ENCODE results near the gene TEX47. TPM values are rescaled to one million over a fixed set of nuclear protein-coding genes. Genes with fewer than 3 reads are reported as not detected.

TEX47 gene
- total RNA-seq, 1 experiment from 2014 or later = not detected

DNA sequence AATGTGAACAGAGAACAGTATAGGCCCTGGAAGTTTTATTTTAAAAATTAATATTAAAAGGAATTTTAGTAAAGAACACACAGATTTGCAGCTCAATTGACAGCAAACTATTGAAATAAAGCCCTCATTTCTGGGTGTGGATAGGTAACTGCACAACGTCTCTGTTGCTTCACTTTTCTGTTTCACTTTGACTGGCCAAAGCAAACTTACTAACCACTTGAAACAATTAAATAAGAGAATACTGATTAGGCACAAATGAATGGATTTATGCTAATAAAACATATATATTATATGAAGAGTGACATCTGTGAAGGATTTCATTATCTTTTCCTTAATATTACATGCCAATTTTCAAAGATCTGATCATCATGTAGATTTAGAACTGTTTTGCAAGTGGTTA is 24.1 kb downstream of the TEX47 start:
- DNase-seq (ENCODE audit: low spot score) (no peak), ATAC-seq (no peak)
- no peak for TF ChIP-seq MYBL2 (CRISPR knock-in tag; IDR thresholded peaks at IDR 0.05)
- TF ChIP-seq ZBTB21 (CRISPR knock-in tag; IDR thresholded peaks at IDR 0.05; ENCODE audit: borderline replicate concordance) = no peak
- TF ChIP-seq ELF4 (CRISPR knock-in tag; IDR thresholded peaks at IDR 0.05; ENCODE audit: low read depth) = no peak
- TF ChIP-seq, protein P1, sequence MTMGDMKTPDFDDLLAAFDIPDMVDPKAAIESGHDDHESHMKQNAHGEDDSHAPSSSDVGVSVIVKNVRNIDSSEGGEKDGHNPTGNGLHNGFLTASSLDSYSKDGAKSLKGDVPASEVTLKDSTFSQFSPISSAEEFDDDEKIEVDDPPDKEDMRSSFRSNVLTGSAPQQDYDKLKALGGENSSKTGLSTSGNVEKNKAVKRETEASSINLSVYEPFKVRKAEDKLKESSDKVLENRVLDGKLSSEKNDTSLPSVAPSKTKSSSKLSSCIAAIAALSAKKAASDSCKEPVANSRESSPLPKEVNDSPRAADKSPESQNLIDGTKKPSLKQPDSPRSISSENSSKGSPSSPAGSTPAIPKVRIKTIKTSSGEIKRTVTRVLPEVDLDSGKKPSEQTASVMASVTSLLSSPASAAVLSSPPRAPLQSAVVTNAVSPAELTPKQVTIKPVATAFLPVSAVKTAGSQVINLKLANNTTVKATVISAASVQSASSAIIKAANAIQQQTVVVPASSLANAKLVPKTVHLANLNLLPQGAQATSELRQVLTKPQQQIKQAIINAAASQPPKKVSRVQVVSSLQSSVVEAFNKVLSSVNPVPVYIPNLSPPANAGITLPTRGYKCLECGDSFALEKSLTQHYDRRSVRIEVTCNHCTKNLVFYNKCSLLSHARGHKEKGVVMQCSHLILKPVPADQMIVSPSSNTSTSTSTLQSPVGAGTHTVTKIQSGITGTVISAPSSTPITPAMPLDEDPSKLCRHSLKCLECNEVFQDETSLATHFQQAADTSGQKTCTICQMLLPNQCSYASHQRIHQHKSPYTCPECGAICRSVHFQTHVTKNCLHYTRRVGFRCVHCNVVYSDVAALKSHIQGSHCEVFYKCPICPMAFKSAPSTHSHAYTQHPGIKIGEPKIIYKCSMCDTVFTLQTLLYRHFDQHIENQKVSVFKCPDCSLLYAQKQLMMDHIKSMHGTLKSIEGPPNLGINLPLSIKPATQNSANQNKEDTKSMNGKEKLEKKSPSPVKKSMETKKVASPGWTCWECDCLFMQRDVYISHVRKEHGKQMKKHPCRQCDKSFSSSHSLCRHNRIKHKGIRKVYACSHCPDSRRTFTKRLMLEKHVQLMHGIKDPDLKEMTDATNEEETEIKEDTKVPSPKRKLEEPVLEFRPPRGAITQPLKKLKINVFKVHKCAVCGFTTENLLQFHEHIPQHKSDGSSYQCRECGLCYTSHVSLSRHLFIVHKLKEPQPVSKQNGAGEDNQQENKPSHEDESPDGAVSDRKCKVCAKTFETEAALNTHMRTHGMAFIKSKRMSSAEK (CRISPR knock-in tag; IDR thresholded peaks at IDR 0.05; ENCODE audit: borderline replicate concordance) = no peak
- TF ChIP-seq, protein P2, sequence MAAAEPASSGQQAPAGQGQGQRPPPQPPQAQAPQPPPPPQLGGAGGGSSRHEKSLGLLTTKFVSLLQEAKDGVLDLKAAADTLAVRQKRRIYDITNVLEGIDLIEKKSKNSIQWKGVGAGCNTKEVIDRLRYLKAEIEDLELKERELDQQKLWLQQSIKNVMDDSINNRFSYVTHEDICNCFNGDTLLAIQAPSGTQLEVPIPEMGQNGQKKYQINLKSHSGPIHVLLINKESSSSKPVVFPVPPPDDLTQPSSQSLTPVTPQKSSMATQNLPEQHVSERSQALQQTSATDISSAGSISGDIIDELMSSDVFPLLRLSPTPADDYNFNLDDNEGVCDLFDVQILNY (CRISPR knock-in tag; IDR thresholded peaks at IDR 0.05) = no peak
- TF ChIP-seq ZNF671 (CRISPR knock-in tag; IDR thresholded peaks at IDR 0.05) = no peak
- TF ChIP-seq TCF7 (CRISPR knock-in tag; IDR thresholded peaks at IDR 0.05; ENCODE audit: low read depth) = no peak
- no peak for TF ChIP-seq CREM (CRISPR knock-in tag; IDR thresholded peaks at IDR 0.05)
- TF ChIP-seq ESRRA (CRISPR knock-in tag; IDR thresholded peaks at IDR 0.05; ENCODE audit: borderline replicate concordance) = no peak
- TF ChIP-seq, protein P3, sequence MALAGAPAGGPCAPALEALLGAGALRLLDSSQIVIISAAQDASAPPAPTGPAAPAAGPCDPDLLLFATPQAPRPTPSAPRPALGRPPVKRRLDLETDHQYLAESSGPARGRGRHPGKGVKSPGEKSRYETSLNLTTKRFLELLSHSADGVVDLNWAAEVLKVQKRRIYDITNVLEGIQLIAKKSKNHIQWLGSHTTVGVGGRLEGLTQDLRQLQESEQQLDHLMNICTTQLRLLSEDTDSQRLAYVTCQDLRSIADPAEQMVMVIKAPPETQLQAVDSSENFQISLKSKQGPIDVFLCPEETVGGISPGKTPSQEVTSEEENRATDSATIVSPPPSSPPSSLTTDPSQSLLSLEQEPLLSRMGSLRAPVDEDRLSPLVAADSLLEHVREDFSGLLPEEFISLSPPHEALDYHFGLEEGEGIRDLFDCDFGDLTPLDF (CRISPR knock-in tag; IDR thresholded peaks at IDR 0.05) = no peak
- ChIA-PET POLR2A (no interaction called here), CTCF (no interaction called here)
- Mint-ChIP-seq H3K36me3 (no peaks in the 10 kb centered on the region), H3K4me1 (no peaks in the 10 kb centered on the region), H3K27me3 (ENCODE audit: low read depth) (no peaks in the 10 kb centered on the region), H3K9me3 (no peaks in the 10 kb centered on the region), H3K27ac (no peak overlapping the region), H3K4me3 (no peak overlapping the region)

DNA sequence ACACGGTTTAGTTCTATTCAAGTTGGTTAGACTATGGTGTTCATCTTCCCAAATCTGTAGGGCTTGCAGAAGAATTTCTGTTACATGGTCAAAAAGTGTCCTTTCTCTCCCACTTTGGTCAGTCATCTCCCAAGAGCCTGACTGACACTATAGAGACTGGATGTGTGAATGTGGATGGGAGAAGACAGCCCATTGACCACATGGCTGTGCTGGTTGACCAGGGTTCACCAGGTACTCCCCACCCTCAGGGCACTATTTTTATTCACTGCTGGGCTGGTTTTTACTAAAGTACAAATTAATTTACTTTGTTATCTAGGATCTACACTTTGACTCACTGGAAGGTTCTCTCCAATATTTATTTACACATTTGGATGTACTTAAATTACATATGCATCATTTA is 33.8 kb downstream of the TEX47 start:
- ATAC-seq (no peak), DNase-seq (ENCODE audit: low spot score) (no peak)
- H3K4me3 Mint-ChIP-seq = no peak overlapping the region
- H3K9me3 Mint-ChIP-seq = no peaks in the 10 kb centered on the region
- H3K27ac Mint-ChIP-seq = no peak overlapping the region
- H3K4me1 Mint-ChIP-seq = peaks cover 7% of the 10 kb centered on the region
- POLR2A ChIA-PET = no interaction called here
- CTCF ChIA-PET = no interaction called here
- no peaks in the 10 kb centered on the region for H3K36me3 Mint-ChIP-seq
- TF ChIP-seq NR2C2 (CRISPR knock-in tag; IDR thresholded peaks at IDR 0.05) = no peak
- TF ChIP-seq SMAD4 (CRISPR knock-in tag; IDR thresholded peaks at IDR 0.05) = no peak
- TF ChIP-seq ZNF121 (CRISPR knock-in tag; IDR thresholded peaks at IDR 0.05) = no peak
- TF ChIP-seq ZNF416 (CRISPR knock-in tag; IDR thresholded peaks at IDR 0.05) = no peak
- no peak for TF ChIP-seq NR1H2 (CRISPR knock-in tag; IDR thresholded peaks at IDR 0.05)
- TF ChIP-seq, protein P4, sequence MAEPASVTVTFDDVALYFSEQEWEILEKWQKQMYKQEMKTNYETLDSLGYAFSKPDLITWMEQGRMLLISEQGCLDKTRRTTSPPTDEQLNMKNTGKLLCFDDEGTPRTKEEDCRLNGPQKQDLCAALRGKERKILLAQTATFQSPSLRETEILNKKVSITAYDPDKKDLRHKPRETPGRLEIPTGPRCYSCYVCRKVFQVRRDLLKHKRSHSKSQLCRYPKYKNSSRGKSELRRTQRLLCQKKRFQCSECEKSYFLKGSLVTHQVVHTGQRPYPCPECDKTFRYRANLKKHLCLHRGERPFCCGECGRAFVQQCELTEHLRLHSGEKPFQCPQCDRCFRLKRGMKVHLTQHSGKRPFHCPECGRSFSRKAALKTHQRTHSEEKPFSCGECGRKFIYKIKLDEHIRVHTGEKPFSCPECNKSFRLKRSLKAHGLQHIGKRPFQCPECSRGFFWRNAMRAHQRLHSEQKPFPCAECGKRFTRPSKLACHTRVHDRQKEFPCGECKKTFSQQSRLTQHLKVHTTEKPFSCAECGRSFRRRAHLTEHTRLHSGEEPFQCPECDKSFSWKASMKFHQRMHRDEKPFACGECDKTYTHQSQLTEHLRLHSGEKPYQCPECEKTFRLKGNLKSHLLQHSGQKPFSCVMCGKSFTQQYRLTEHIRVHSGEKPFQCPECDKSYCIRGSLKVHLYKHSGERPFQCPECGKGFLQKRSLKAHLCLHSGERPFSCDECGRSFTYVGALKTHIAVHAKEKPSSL (CRISPR knock-in tag; conservative IDR thresholded peaks at IDR 0.05) = no peak
- TF ChIP-seq TCF7 (CRISPR knock-in tag; IDR thresholded peaks at IDR 0.05; ENCODE audit: low read depth) = no peak
- TF ChIP-seq NFE2L1 (CRISPR knock-in tag; IDR thresholded peaks at IDR 0.05) = no peak
- TF ChIP-seq CREM (CRISPR knock-in tag; IDR thresholded peaks at IDR 0.05) = no peak
- no peak for TF ChIP-seq ZNF317 (CRISPR knock-in tag; IDR thresholded peaks at IDR 0.05; ENCODE audit: borderline replicate concordance, low read depth)
- no peak for TF ChIP-seq ZNF219 (CRISPR knock-in tag; IDR thresholded peaks at IDR 0.05; ENCODE audit: borderline replicate concordance)
- TF ChIP-seq OVOL2 (CRISPR knock-in tag; IDR thresholded peaks at IDR 0.05; ENCODE audit: borderline replicate concordance) = no peak
- H3K27me3 Mint-ChIP-seq (ENCODE audit: low read depth) = peaks cover 49% of the 10 kb centered on the region

Data from WTC11 (cell line).